Activated naive CD4-positive, alpha-beta T cell treated with Interleukin-2 at 50 U/mL for 16 hours (primary cell): Measurements from ENCODE around the gene PLK2.

Source experiments
- DNase-seq: peaks from one replicate; pipeline ENCODE4 v3.0.0-alpha.2; 2020

Gene PLK2

DNA sequence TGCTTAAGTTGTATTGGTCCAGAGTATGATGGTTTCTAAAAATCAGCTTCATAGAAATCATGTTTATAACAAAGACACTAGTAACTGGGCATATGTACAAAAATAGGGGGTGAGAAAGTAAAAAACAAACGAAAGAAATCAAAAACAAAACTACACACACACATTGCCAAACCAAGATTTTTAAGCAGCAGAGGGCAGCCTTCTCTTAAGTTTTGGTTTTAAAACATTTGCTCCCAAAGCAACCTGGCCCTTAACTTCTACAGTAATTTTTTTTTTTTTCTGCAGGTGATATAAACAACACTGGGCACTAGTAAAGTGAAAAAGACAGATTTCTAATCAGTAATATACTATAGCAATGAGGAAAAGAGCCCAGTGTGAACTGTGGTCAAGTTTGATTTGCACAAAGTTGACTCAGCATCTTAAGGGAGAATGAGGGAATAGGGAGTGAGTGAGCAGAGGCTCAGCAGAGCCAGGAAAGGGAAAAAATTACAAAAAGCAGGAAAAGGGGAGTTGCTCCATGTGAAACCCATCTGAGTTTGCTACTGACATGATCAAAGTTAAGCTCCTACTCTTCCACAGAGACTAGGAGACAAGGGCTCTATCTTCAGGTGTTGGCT lies 18.0 kb upstream of the PLK2 start:
- no peak for DNase-seq

DNA sequence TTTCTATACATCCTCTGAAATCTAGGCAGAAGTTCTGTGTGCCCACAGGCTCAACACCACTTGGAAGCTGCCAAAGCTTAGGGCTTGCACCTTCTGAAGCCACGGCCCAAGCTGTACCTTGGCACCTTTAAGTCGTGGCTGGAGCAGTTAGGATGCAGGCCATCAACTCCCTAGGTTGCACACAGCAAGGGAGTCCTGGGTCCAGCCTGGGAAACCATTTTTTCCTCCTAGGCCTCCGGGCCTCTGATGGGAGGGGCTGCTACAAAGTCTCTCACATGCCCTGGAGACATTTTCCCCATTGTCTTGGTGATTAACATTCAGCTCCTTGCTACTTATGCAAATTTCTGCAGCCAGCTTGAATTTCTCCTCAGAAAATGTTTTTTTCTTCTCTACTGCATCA lies 15.5 kb upstream of the PLK2 start:
- no peak for DNase-seq

DNA sequence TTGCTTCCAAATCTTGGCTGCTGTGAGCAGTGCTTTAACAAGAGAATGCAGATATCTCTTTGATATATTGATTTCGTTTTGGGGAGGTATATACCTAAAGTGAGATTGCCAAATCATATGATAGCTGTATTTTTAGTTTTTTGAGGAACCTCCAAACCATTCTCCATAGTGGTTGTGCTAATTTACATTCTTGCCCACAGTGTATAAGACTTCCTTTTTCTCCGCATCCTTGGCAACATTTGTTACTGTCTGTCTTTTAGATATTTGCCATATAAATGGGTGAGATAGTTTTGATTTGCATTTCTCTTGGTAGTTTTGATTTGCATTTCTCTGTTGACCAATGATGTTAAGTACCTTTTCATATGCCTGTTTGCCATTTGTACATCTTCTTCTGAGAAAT lies 10.0 kb upstream of the PLK2 start:
- no peak for DNase-seq

DNA sequence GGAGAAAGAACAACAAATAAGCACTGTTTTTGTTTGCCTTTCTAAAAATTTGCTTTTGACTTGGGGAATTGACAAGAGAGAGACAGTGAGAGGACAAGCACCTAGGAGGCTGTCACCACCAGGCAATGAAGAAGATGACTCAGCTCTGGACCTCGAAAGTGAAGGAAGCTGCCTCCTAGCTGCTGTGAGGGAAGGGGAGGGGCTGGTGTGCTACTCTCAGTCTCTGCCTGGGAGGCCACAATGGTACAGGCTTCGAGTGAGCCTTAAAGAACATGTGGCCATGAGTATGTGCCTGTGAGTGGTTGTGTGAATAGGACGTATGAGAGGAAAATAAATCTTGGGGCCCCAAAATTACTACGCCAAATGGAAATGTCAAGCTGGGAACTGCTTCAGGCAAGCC lies 7.1 kb upstream of the PLK2 start:
- peak; percentile 12 for DNase-seq

DNA sequence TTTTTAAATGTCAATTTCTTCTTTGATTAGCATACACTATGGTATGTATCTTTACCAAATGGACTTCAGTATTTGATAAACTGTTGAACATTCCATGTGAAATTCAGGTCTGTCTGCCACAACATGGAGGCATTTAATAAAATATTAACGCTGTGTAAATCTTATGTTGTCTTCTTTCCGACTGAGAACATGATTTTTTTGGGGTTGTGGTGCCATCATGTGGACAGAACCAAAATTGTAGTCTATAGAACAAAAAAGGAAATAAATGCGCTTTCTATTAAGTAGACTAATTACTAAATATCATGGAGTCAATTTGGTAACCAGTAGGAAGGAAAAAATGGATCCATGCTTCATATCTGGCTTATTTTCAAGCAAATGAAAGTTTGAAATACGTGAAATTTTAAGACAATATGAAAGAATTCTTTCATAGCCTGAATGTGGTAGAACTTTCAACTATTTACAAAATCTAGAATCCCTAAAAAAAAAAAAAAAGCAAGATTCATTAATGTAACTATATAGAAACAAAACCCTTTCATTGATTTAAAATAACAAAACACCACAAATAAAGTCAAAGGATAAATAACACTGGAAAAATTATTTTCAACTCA lies 2.8 kb upstream of the PLK2 start:
- peak; percentile 16 for DNase-seq

DNA sequence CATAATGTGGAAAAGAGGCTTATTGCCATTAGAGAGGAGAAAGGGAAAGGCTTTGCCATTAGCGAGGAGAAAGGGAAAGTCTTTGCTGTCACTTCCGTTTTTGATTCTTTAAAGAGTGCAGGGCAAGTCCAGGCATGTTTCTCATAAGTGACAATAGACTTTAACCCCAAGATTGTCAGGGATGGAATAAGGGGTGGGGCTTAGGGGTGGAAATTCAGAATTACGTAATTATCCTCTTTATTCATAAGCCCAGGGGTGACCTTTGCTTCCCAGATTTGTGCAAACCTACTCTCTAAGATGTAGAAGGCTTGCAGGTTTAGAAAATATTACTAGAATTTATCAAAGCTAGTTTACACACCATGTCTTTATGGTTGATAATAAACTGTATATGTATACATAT lies 2.3 kb upstream of the PLK2 start:
- no peak for DNase-seq

DNA sequence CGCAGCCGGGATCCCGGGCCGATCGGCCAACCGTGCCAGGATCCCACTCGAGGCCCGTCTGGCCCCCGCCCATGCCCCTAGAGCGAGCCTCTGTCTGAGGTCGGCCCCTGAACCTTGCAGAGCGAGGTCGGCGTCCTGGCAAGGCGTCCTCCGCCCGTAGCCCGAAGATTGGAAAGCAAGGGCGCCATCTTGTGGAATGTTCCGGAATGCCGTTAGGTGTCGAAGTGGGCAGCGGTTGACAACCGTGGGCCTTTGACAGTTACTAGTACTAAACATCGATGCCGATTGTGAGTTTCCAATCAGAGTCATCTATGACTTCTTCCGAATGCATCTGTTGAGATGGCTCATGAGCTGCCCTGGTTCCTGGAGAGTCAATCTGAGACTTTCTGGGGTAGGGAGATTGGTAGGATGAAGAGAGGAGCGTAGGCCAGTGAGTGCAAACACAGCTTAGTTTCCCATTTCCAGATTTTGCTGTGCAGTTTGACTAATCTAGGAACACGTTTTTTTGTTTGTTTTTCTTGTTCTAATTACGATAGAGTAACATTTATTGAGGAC lies 923 bp upstream of the PLK2 start:
- peak; percentile 92 for DNase-seq

DNA sequence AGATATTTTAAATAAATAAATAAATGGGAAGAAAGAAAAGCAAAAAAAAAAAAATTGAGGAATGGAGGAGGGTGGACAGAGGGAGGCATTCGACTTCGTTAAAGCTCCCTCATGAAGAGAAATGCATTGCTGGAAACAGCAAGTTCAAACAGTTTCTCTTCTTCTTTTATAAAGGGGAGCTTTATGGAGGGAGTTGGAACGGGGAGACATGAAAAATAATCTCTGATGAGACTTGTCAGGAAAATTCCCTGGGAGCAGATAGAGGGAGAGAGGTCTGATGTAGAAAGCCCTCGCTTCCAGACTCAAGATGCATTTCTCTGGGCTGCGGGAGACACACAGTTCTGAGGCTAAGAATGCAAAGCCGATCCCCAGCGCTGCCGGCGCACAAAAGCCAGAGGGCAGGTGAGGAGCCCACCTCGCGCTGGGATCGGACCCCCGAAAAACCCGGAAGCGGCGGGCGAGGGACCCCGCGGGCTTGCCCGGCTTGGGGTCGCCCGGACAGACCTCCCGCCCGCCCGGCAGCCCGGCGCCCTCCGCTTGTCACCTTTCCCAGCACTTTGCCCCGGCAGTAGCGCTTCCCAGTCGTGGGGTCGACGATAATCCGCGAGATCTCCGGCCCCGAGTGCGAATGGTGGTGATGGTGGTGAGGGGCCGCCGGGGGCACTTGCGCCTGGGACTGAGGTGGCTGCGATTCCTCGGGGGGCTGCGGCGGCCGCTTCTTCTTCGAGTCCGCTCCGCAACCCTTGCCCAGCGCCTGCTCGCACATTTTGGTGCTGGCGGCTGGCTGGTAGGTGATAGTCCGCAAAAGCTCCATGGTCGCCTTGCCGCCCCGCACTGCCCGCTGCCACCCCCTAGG lies 512 bp downstream of the PLK2 start:
- peak; percentile 16 for DNase-seq

DNA sequence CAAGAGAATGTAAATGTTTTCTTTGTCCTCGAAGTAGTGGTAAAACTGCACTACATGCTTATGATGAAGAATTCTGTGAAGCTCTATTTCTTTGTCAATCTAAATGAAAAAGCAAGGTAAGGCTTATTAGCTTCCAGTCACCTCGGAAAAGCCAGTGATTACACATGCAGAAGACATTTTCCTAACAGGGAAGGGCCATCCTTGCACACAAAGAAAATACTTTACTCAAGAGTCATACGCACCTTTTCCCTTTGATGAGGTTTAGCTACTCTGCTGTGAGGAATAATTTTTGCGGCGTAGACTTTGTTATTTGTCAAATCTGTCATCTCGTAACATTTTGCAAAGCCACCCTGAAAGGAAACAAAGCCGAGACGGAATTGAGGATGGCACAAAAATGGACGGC lies 1.1 kb downstream of the PLK2 start:
- no peak for DNase-seq

DNA sequence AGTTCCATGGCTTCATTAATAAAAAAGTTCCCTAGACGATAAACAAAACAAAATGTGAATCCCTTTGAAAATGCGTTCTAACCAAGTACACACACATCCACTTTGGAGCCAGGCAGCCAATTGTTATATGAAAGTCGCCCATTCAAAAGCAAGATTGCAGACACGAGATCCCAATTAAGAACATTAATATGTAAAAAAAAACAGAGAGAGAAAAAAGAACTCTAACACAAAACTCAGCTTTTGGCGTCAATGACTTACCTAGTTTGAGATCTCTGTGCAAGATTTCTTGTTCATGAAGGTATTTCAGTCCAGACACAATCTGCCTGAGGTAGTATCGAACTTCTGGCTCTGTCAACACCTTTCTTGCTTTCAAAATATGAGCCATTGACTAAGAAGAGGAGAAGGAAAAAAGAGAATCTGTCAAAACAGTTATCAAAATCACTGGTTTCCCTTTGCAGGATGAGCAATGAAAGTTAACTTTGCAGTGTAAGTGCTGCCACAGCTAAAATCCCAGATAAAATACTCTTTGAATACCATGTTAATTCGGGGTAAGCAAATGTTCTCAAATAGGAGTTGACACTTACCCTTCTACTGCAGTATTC lies 1.6 kb downstream of the PLK2 start:
- DNase-seq, result no peak

DNA sequence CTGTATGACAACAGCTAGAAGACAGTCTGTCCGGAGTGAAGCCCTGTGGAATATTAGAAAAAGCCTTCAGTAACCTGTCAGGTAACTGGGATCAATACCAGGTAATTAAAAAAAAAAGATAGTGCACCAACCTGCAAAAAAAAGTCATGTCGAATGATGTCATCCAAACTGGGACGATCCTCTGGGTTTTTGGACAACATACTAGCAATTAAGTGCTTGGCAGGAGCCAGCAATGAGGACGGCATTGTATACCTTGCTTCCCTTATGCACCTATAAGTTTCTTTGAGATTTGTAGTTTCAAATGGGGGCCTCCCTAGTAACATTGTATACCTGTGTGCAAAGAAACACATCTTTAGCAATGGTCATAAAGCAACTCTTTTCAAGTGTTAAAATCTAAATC lies 2.8 kb downstream of the PLK2 start:
- no peak for DNase-seq

DNA sequence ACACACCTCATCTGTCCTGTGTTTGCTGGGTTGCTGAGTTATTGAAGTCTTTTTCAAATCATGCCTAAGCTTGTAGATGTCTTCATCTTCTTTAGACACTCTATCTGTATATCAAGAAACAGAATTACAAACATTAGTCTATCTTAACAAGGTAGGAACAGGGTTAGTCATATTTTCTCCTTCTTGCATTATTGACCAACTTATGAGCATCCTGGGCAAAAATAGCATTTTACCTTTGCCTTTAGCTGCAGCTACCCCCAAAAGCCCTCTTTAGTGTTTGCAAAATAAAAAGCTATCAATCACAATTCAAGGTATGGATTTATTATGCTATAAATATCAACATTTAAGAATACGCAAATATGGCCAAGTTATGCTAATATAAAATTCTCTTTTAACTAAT lies 3.4 kb downstream of the PLK2 start:
- no peak for DNase-seq

DNA sequence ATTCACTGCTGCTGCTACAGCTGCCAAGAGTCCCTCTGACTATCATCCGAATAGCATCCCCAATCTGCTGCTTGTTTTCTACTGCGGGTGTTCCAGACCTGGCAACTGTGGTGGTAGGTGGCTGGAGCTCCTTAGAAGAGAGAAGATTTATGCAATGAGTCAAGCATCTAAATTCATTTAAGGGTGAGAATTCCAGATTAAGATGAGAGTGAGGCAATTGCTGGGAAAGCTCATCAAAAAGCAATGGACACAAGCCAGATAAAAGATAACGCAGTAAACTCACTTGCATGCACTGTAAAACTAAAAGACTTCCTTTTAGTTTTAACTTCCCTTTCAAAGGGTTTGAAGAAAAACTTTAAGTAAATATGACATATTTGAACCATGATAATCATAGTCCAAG lies 3.9 kb downstream of the PLK2 start:
- DNase-seq, result no peak

DNA sequence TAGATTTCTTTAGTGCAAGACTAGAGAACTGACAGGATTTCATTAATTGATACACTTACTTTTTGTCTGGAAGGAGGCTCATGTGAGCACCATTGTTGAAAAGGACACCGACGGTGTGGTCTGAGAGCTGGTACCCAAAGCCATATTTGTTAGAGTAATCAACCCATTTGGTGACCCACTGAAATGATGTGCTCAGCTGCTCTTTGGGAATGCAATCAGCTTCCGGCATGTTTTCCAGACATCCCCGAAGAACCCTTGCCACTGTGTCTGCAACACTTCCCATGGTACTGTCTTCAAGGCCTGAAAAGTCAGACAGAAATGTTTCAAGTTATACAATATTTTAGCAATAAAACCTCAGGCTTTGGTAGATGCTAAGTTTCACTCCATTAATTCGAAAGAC lies 4.4 kb downstream of the PLK2 start:
- no peak for DNase-seq

DNA sequence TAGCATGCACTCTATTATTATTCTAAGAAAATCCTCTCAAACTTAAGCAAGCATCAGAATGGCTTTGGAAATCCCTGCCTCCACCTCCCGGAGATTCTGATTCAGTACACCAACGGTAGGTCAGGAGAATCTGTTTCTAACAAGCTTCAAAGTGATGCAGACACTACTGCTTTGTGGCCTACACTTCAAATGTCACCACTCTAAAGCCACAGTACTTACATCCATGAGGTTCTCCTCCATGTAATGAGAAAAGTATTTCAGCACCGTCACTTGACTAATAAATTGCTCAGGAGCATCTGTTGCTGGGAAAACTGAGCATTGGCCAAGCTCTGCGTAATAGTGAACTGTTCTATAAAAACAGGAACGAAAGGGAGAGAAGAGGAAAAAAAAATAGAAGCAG lies 4.8 kb downstream of the PLK2 start:
- no peak for DNase-seq

DNA sequence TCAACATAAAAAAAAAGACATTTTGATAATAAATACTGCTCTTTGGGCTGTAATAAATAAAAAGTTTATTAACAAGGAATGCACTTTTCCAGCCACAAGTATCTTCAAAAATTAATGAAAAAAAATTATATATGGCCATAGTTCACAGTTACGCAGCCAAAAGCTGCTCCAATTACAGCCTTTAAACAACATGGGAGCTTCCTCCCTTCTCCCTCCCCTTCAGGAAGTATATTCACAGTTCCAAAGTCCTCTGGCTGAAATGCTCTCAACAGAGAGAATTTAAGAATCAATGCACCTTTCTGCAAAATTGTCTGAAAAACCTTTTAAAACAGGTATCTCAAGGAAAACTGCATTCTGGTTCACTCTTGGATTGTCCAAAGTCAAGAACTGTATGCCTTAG lies 5.9 kb downstream of the PLK2 start:
- DNase-seq, result no peak

DNA sequence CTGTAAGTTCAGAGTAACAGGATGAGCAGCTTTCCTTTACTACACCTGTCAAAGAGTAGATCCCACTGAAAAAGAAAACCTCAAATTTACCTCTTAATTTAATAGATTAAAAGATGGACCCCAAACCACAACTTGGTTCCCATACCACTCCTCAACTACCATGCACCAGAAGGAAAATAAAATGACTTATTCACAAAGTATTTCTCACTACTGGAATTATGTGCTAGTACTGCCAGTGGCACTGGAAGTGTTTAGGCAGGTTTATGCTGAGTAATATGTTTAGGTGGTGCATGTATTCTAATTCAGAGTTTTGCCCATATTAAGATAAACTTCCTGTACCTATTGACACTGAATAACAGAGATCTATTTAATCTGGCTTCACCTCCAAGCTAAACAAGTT lies 6.6 kb downstream of the PLK2 start:
- no peak for DNase-seq

DNA sequence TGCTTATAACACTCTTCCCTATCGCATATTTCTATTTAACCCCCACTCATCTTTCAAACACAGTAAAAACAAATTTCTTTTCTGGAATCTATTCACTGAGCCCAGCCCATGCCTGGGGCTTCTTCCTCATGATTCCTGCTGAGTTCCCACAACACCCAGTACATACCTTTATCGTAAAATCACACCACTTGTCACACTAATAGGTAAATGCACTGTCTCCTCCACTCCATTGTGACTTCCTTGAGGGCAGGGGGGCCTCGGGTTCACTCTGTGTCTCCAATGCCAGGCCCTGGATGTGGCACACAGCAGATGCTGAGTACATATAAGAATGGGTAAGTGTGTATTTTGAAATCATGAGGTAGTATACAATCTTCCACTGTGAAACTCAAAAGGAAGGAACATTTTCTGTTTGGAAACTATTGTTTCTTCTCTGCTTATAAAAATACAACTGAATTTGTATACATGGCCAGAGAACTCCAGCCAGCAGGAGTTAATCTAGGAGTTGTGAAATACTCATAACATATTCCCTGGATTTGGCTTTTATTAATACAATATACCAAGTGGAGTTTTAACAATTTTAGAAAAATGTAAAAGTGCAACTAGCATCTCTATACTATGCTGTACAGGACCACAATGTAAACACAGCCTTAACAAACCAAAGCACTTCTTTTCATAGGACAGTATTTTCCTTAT lies 7.2 kb downstream of the PLK2 start:
- no peak for DNase-seq

DNA sequence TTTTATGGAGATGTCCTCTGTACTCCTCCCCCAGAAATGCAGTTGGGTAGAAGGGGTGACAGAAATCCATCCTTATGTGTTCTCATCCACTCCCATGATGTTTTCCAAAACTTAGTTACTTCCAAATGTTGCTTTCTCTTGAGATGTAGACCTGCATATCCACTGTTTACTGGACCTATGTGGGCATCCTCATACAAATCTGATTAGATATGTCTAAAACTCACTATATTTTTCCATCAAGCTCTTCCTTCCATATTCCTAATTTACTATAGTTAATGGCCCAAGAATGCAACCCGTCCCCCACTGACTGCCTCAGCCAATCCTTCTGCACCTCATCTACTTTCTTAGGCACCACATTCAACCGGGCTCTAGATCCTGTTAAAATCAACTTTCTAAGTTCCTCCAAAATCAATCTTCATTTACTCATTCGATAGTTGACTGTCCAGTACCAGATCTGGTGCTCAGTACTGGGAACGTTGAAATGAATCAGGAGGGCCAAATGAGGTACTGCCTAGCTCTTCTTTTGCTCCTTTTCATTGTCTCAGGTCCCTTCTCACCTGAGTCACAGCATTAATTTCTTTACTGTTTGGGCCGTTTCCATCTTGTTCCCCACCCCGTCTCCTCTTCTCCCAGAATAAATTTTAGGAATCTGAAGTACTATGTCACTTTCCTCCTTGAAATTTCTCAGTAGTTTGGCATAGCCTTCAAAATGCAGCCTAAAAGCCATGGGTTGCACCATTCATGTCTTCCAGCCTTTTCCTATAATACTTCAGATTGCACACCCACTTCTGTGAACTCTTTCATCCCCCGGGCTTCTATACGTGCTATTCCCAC lies 7.9 kb downstream of the PLK2 start:
- DNase-seq, result no peak

DNA sequence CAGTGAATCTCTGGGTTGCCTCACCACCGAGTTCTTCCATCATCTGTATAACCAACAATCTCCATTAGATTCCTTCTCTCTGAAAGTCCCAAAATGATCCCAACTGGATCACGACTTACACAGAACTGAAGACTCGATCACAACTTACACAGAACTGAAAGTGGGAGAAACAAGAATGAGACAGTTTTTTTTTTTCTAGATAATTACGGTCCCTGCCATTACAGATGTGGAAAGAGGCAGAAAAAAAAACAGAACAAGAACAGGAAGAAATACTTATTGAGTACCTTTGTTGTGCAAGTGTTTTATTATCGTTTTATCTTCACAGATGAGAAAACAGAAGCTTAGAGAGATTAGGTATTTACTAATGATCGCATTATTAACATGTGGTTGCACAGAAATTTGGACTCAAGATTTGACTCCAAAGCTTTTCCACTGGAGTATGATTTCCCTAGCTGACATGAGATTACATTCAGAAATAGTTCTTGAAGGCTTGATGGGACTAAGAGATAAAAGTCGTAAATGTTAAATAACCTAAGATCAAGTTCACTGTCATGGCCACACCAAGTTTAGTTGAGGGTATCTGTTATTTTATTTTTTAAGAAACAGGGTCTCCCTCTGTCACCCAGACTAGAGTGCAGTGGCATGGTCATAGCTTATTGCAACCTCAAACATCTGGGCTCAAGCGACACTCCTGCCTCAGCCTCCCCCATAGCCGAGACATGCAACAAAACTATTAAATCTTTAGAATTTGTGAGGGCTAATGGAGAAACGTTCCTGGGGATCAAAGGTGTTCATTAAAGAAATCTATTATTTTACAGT lies 8.9 kb downstream of the PLK2 start:
- DNase-seq, result no peak

DNA sequence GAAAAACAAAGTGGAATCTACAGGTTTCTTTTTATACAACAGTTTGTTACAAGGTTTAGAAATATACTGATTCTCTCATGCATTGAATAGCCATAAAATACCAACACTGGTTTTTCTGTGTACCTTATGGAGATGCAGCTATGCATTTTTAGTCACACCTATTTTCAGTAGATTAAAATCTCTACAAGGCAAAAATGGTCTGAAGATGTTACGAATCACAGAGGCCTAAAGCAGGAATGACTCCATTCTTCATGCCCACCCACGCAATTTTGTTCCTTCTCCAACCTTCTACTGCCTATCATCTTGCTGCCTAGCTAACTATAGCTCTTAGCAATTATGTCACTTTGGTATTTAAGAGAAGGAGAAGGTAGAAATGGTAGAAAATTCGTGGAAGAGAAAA lies 9.9 kb downstream of the PLK2 start:
- no peak for DNase-seq
